T1000 (cell line): ENCODE data around the gene PTGR1.
"Not testable (repeated sequence)": the region's sequence is repeated elsewhere in the genome, so short reads cannot be mapped to it uniquely, and the experiment has no call there.

ENCODE experiments used
- DNase-seq: peaks from one replicate; lab custom pipeline; 2025; ENCODE audit warnings: mixed read lengths; lab: John Stamatoyannopoulos, UW

PTGR1 gene

DNA sequence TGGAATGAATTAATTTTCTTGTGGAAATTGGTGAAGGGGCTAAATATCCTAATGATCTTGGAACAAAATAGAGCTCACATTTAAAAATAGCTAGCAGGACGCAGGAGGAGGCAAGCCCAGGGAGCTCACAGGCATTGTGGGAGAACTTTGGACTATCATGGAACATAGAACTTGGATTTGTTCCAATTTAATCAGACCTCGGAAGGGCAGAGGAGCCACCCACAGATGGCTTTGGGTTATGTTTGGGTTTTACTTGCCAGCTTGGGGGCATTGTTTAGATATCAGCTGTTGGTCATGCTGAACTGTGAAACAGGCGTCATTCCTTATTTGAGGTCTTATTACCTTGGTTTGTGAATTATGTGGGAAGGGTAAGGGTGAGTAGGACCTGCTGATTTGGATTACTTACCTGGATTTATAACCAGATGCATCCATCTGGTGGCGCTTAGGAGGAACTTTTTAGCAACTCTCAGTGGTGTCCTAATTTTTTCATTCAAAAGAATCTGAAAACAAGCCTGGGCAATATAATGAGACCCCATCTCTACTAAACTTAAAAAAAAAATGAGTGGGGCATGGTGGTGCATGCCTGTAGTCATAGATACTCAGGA lies 14.1 kb upstream of the PTGR1 start:
- DNase-seq, result no peak

GRCh38 chr9:111610845-111611244 lies 11.4 kb upstream of the PTGR1 start:
- DNase-seq, result no peak

- DNase-seq, result no peak
These were observed 10.7 kb upstream of the PTGR1 start for GRCh38 chr9:111610149-111610548.

DNA sequence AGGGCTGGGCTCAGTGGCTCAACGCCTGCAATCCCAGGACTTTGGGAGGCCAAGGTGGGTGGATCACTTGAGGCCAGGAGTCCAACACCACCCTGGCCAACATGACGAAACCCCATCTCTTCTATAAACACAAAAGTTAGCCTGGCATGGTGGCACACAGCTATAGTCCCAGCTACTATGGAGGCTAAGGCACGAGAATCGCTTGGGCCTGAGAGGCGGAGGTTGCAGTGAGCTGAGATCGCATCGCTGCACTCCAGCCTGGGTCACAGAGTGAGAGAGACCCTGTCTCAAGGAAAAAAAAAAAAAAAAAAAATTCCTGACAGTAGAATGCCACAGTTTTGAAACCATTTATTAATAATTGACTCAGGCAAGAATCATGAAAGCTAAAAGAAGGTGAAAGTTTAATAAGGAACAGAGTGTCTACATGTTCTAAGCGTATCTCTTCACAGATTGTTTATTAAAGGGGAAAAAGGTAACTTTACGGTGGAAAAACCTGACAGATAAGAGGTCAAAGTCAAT lies 5.7 kb upstream of the PTGR1 start:
- DNase-seq, result no peak

DNA sequence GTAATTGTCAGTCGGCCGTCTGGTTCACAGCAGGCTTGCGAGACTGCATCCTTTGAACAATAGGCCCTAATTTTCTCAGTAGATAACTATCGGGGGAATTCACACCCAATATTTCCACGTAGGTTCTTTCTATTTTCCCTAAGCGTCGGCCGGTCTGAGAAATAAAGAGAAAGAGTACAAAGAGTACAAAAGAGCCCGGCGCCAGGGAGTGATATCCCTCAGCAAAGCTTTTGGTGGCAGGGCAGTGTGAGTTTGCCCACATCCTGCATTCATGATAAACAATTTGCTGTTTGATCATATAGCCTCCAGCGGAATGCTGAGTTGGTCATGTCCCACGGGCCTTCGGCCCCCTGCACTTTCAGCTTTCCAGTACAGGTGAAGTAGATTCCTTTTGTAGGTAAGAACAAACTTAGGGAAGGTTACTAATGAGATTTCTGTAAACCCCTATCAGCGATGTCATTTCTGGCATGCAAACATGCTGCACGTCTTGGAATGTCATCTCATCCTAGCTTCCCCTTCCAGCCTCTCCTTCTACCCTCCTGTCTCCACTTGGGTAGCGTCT lies 4.7 kb upstream of the PTGR1 start:
- DNase-seq, result no peak

- no peak for DNase-seq
These were observed 3.6 kb upstream of the PTGR1 start for GRCh38 chr9:111603041-111603440.

DNA sequence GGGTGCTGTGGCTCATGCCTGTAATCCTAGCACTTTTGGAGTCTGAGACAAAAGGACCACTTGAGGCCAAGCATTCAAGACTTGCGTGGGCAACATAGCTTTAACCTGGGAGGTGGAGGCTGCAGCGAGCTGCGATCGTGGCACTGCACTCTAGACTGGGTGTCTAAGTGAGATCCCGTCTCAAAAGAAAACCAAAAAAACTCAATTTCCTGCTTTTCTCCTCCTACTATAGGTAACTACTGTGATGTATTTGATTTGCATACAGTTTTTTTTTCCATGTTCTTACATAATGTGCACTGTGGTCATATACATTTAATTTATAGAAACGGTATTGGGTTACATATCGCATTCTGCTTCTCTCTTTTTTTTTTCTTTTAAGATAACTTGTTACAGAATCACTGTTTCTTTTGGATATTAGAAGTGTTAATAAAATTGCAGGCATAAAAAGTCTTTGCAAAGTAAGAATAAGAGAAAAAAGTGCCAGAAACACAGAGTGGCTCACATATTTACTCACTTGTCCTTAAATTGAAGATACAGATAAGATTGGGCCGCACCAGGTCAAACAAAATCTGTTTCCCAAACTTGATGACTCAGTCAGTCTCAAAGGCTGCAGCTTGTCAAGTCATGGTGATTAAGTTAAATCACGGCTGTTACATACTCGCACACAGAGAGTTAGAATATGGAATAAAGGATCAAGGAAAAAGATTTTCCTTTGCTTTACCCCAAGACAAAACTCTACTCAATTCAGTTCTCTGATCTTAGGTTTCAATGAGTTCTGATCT lies 2.0 kb upstream of the PTGR1 start:
- DNase-seq, result no peak

DNA sequence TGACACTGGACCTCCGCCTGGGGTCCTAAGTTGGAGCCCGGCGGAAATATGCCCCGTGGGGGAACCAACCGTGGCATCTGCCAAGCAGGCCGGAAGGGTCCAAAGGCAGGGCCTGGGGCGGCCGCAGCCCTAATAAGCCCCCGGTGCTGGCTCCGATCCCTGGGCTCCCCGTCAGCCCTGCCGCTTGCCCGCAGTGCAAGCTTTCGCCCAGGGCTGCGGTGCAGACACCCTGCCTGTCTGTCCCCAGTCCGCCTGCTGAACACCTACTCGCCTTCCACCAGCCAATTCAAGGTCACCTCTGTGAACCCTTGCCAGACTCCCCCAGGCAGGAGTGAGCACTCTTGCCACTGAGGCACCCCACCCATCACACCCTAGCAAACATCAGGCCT lies 502 bp upstream of the PTGR1 start:
- DNase-seq, result no peak

- no peak for DNase-seq
These were observed 735 bp downstream of the PTGR1 start for GRCh38 chr9:111598733-111599091.

GRCh38 chr9:111597852-111598732 lies 1.4 kb downstream of the PTGR1 start:
- DNase-seq, result peak; percentile 26

- no peak for DNase-seq
These were observed 10.6 kb downstream of the PTGR1 start for GRCh38 chr9:111588846-111589245.

DNA sequence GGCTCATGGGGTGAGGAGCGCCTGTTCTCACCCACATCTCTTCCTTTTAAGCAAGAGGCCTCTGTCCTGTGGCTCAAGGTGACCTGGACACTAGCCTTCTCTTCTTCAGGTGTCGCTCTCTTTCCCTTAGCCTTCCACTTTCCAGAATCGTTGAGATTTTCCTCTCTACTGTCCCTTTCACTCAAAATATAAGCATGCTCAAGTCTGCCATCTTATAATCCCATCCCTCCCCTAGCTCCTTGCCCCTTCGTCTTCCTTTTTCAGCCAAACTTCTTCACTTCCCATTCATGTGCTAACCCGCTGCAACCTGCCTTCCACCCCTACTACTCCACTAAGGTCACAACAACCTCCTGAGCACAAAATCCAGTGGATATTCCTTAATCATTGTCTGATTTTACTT lies 13.1 kb downstream of the PTGR1 start:
- DNase-seq, result no peak

- DNase-seq, result no peak
These were observed 16.6 kb downstream of the PTGR1 start for GRCh38 chr9:111582888-111583287.

GRCh38 chr9:111572950-111573604 lies 26.4 kb downstream of the PTGR1 start:
- DNase-seq, result no peak

DNA sequence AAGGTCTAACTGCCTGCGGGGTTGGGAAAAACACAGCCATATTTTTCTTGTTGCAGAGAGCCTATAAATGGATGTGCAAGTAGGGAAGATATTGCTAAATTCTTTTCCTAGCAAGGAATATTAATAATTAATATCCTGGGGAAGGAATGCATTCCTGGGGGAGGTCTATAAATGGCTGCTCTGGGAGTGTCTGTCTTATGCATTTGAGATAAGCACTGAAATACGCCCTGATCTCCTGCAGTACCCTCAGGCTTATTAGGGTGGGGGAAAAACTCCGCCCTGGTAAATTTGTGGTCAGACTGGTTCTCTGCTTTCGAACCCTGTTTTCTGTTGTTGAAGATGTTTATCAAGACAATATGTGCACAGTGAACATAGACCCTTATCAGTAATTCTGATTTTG lies 31.3 kb downstream of the PTGR1 start:
- DNase-seq, result not testable (repeated sequence)

- DNase-seq, result no peak
These were observed 33.2 kb downstream of the PTGR1 start for GRCh38 chr9:111566234-111566633.

DNA sequence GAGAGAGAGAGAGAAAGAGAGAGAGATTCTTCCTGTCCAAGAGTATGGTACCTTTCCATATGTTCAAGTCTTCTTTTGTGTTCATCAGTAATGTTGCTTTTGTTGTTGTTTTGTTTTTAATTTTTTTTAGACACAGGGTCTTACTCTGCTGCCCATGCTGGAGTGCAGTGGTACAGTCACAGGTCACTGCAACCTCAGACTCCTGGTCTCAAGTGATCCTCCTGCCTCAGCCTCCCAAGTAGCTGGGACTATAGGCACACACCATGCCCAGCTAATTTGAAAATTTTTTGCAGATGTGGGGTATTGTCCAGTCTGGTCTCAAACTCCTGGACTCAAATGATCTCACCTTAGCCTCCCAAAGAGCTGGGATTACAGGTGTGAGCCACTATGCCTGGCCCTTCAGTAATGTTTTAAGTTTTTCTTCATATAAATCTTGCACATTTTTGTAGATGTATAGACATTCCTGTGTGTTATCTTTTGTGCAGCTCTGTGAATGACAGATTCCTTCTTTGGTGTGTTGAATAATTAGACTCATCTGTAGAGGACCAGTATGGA lies 38.2 kb downstream of the PTGR1 start:
- DNase-seq, result no peak

DNA sequence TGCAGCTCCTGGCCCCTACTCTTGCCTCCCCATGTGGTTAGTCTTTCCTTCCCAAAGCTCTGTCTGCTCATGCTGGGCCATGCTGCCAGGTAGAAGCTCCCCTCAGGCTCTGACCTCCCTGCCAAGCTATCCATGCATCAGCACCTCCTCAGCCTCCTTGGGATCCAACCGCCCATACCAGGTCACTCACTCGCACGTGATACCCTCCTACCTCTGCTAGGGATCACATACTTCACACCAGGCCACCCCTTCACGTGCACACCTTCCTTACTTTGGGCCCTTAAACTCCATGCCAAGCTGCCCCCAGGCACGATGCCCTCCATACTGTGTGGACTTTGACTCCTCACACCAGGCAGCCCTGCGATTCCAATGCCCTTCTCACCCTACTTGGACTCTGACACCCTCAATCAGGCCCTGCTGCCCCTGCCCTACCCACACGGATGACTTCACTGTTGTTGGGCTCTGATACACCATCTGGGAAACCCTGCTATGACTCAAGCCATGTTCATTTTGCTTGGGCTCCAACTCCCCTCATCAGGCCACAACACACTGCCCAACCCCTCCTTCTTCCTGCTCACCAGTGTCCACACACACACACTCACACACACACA lies 40.3 kb downstream of the PTGR1 start:
- DNase-seq, result no peak

GRCh38 chr9:111555425-111555824 lies 44.0 kb downstream of the PTGR1 start:
- DNase-seq, result not testable (repeated sequence)

DNA sequence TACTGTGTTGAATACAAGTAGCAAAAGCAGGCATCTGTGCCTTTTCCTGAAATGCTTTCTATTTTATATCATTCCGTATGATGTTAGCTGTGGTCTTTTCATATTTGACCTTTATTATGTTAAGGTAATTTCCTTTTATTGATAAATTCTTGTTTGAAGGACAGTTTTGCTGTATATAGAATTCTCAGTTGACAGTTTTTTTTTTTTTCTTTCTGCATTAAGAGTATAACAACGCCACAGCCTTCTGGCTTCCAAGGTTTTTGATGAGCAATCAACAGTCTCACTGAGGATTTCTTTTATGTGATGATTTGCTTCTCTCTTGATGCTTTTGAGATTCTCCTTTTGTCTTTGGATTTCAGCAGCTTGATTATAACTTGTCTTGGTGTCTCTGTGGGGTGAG lies 50.8 kb downstream of the PTGR1 start:
- no peak for DNase-seq
